Activated naive CD4-positive, alpha-beta T cell treated with anti-CD3 and anti-CD28 coated beads, Interleukin-2, amount 50 U/mL, for 16 hours (primary cell): Measurements from ENCODE around the gene MYO18B.
"Not testable (repeated sequence)": the region's sequence is repeated elsewhere in the genome, so short reads cannot be mapped to it uniquely, and the experiment has no call there.

Experiments used
- DNase-seq: peaks from one replicate; pipeline ENCODE4 v3.0.0-alpha.2; 2020

Gene MYO18B, protein sequence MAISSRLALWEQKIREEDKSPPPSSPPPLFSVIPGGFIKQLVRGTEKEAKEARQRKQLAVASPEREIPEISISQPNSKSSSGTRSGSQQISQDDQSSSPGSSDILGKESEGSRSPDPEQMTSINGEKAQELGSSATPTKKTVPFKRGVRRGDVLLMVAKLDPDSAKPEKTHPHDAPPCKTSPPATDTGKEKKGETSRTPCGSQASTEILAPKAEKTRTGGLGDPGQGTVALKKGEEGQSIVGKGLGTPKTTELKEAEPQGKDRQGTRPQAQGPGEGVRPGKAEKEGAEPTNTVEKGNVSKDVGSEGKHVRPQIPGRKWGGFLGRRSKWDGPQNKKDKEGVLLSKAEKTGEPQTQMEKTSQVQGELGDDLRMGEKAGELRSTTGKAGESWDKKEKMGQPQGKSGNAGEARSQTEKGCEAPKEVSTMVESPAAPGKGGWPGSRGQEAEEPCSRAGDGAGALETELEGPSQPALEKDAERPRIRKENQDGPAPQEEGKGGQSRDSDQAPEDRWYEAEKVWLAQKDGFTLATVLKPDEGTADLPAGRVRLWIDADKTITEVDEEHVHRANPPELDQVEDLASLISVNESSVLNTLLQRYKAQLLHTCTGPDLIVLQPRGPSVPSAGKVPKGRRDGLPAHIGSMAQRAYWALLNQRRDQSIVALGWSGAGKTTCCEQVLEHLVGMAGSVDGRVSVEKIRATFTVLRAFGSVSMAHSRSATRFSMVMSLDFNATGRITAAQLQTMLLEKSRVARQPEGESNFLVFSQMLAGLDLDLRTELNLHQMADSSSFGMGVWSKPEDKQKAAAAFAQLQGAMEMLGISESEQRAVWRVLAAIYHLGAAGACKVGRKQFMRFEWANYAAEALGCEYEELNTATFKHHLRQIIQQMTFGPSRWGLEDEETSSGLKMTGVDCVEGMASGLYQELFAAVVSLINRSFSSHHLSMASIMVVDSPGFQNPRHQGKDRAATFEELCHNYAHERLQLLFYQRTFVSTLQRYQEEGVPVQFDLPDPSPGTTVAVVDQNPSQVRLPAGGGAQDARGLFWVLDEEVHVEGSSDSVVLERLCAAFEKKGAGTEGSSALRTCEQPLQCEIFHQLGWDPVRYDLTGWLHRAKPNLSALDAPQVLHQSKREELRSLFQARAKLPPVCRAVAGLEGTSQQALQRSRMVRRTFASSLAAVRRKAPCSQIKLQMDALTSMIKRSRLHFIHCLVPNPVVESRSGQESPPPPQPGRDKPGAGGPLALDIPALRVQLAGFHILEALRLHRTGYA (N-terminal part only)

DNA sequence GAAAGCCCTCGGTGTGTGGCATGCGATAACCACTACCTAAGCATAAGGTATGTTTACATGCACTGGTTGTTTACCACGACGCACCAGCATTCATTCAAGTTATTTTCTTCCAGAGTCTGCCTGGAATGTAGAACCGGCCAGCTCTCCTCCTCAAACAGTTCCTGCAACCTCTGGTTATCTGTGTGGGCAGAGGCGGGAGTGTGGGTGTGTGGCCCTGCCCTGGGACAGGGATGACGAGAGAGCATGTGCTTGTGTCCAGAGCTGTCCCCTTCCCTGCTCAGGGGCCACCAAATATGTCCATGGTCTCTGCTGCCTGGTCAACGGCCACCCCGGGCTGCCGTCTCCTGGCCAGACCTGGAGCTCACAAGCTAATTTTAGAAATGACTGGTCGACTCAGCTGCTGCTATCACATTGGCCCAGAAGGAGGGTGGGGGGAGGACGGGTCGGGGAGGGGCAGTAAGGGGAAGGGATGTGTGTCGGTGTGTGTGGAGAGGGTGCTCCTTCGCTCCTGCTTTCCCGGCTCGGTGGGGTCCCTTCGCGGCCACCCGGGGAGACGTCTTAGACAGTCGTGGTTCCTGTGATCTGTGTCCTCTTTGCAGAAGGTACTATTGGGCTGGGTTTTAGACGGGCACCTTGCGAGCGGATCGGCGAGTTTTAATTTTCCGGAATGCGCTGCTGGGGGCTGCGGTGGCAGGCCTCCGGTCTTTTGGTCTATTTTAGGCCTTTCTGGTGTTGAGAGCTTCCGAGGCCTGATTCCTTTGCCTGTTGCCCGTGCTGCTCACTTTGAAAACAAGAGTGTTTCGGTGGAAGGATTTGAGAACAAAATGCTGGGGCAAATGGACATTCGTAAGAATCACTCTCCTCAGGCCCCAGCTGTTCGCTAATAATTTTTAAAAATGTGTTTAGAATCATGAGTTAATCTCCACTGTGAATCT is at the start of gene MYO18B:
Gene MYO18B (plus strand): TSS at position 497 of the 935 bp plus-strand sequence. CDS start 18,905 bp downstream, outside the sequence.
- no peak for DNase-seq

DNA sequence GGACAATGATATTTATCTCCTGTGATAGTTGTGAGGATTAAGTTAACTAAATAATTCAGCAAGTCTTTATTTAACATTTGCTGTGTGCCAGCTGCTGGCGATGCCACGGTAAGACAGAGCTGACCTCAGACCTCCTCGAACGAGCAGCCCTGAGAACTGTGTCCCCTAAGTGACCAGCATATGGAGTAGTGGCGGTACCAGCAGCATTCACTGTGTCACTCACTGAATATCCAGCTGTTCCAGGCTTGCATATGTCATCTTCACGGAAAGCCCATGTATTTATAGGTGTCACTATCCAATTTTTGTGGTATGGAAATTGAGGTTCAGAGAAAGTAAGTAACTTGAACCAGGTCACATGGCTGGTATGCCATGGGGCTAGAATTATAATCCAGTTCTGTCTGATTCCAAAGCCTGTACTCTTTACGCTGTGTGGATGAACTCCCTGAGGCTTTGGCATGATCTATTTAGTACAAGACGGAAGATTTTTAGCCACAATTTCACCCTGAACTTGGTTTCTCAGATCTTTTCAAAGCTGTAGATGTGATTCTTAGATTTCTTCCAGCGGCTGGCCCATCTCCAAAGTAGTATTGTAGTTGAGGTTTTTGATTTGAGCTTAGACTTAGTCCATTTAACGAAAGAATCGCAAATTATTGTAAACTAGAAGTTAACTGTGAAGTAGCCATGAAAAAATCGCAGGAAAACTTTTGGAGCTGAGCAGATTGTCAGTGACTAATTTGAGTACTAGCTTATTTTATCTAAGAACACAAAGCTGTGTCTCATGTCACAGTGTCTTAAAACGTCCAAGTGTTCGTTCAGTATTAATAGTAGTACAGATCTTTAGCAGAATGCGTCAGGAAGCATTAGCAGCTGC is 49.4 kb upstream of the MYO18B start:
- no peak for DNase-seq

DNA sequence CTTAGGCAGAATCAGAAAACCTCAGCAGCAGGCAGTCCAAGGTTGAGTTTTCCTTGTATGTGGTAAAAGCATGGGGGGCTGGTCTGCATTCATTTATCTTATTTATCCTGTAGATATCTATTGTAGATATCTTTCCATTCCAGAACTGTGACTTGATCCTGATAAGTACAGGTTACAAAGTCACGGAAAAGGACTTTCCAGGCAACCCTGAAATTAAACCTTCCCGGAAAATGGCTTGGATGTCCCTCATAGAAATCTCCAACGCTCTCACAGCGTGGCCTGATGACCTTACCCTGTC is 48.8 kb upstream of the MYO18B start:
- DNase-seq: no peak

DNA sequence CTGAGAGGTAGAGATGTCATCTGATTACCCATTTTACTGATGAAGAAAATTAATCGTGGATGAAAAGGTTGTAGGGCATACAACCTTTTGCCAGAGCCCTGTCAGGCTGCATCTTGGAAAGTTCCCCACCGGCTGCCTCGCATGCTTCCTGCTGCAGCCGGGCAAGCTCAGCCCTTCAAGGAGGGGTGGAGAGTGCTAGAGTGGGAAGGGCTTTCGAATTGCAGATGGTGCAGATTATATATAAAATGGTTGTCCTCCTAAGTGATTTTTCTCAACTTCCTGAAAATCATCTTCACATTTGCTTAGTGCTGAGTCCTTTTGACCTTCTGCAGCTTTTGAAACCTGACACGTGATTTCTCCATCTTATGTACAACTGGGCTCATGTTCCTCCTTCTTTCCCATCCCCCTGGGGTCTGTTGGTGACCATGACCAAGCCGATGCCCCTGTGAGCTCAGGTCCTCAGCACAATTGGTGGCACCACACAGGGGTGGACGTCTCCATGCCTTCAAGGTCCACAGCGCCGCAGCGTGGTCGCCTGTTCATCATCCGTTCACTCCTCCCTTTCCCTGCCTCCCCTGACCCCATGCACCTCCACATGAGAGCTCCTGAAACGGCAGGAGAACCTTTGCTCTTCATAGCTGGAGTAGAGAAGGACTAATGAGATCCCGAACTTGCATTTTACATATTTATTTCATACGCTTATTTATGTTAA is 47.6 kb upstream of the MYO18B start:
- DNase-seq: no peak

DNA sequence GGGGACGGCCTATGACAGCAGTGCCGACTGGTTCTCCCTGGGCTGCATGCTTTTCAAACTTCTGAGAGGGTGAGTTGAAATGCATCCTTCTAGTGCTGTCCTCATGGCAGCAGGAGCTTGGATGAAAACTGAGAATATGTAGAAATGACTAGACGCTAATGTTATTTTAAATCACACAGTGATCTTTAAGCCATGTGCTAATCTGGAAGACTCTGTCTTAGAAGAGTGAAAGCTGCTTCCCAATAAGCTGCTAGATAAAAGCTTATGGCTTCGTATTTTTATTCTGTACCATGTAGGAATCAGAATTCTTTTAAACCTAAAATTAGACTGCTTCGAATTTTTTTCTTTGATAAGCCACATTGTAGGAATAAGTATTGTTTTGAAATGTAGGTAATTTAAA is 46.8 kb upstream of the MYO18B start:
- no peak for DNase-seq

DNA sequence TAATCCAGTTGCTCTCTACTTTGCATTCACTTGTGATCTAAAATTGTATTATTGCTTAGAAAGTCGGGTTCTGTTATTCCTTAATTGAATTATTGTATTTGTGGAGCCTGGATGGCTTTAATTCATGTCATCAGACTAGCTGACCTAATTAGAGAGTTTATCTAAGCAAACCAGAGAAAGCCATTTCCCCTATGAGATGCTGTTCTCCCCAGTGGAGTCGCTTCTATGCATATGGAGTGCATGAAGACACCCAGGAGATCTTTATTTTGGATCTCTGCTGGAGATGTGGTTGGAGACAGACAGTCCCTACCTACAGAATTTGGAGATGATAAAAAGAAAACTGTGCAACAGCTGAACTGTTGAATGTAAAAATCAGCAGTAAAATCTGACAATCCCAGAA is 45.2 kb upstream of the MYO18B start:
- no peak for DNase-seq

DNA sequence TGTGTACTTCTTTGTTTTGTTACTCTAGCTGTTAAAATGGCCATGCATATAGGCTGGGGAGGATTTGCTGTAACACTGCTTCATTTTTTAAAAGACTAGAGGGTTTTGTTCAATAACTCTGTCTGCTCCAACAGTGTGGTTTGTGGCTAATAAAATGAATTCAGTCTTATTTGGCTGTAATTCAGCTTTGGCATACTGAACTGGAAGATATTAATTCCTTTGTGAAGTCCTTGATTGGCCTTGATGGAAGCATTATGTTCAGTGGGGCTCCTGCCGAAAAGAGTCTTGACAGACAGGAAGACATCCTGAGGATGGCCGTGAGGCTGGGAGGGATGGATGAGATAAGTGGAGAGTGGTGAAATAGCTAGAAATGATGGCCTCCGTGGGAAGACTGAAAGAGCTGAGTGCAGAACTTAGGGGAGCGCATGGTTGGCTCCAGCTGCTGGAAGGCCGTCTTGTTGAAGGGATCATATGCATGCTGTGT is 44.8 kb upstream of the MYO18B start:
- DNase-seq: no peak

DNA sequence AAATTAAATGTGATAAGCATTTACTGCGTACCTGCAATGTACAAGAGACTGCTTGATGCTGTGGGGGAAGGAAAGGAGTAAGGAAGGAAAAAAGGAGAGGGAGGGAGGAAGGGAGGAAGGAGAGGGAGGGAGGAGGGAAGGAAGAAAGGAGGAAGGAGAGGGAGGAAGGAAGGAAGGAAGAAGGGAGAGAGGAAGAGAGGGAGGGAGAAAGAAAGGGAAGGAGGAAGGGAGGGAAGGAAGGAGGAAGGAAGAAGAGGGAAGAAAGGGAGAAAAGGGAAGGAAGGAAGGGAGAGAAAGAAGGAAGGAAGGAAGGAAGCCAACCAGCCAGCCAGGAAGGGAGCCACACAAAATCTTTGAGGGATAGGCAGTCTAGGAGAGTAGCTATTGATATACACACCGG is 44.0 kb upstream of the MYO18B start:
- DNase-seq: no peak

DNA sequence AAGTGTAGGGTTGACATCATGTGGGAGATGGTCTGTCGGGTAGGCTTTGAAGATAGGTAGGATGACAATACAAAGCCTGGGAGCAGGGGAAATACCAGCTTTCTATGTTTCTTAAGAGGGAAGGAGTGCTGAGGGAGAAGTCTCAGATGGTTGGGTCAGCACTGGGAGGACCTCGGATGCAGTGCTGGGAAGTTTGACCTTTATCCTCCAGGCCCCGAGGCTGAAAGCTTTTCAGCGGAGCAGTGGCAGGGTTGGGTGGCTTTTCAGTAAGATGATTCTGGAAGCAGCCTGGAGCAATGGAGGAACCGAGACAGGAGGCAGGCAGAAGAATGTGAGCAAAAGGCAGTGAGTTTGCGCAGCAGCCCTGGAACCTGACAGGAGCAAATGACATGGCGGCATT is 43.5 kb upstream of the MYO18B start:
- DNase-seq: no peak

DNA sequence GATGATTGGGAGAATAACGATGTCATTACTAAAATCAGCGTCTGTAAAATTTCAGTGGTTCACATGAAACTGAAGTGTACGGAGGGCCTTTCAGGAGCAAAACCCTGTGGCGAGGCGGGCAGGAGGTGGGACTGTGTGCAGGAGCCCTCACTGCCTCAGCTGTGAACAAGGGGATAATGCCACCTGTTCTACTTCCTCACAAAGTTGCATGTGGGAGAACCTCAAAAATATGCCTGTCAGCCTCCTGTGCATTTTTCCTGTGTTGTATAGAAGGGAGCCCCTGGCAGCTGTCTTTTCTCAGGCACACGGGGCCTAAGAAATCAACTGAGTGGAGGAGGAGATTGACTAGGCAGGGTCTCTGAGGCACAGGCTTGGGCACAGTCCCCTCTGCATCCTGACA is 43.0 kb upstream of the MYO18B start:
- no peak for DNase-seq

DNA sequence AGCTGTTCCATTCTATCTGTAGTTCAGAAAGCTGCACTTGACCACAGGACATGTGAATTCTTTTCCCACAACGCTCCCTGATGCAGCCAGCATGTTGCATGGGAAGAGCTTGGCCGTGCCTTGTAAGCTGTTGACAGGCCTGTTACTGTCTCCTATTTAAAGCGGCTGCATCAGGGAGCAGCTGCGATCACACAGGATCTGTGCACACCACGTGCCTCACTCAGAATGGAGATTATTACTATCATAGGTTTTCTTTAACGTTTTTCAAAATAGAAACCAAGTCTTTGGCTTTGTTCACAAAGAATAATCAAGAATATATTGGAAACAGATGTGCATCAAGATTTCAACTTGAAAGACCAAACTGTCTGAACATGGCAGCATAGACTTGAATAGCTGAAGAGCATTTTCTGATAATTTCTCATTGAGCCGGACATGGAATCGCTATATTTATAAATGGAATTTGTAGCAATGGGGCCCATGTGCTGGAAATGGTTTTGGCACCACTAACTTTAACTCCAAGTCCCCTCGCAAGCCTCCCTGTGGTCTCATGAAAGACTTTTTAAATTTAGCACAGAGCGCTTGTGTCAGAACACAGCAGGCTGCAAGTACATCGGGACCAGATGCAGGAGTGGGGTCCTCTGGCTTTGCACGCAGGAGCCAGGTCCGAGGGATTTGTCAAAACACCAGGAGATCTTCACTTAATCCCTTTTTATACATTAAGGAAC is 40.8 kb upstream of the MYO18B start:
- DNase-seq: no peak

DNA sequence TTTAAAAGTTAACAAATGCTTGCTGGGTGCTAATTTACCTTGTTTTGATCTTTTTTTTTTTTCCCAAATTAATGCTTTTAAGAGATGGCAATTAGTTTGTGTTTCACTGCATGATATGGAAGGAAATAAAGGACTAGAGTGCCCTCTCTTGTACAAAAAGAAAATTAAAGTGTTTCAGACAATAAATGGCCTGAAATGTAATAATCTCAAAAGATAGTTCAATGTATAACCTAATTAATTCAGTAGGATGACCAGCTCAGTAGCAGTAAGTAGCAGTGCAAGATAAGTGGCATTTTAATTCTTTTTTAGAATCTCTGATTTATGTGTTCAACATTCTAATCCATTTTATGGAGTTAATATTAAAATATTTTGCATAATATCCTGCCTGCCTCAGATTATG is 39.9 kb upstream of the MYO18B start:
- DNase-seq: no peak

DNA sequence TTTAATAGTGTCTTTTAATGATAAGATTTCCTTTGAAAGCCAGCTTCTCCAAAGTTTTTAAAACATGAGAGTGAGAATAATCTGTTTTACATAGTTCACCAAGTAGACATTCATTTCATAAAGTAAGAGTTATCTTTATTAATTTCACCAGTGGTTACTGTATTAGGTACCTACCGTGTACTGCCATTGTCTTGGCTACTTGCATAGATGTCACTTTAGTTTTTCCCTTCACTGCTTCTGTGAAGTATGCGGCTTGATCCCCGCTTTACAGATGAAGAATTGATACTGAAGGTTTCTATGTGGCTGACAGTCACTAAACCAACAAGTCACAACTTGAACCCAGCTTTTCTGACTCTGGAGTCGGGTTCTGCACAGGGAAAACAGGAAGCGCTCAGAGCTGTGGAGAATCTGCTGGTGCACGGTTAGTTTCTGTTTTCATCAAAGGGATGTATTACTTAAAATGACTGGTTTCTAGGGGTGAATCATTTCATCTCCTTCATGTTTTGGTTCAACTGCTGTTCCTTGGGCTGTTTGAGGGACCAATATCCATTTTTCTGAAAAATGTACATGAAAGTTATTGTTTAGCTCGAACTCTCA is 39.3 kb upstream of the MYO18B start:
- no peak for DNase-seq

DNA sequence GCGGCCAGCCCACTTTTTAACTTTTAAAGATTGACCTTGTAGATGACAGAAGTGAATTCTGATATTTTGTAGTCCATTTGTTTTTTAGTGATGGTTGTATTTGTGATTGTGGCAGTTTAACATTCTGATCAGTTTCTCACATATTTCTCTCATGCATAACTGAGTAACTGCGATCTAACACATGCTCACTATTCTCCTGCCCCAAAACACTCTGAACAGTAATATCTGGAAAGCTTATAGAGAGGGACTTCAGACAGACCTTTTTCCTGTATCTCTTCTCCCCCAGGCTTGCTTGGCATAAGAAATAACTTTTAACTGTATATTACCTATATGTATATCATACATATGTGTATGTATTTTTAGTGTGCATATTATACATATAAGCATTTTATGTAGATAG is 37.3 kb upstream of the MYO18B start:
- DNase-seq: no peak

DNA sequence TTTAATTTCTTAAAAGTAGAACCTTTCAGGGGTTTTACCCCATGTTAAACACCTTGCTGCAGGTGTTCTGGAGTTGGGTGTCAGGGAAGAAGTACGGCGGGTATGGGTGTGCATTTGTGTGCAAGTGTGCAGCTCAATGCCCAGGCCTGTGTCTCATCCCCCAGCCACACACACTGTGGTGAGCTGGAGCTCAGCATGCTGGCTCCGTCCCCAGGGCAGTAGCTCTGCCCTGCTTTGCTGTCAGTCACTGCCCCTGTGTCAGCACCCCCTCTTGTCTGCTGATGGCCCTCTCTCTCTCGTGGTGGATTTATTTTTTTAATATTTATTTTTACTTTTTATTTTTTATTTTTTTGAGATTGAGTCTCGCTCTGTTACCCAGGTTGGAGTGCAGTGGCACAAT is 35.8 kb upstream of the MYO18B start:
- DNase-seq: no peak

DNA sequence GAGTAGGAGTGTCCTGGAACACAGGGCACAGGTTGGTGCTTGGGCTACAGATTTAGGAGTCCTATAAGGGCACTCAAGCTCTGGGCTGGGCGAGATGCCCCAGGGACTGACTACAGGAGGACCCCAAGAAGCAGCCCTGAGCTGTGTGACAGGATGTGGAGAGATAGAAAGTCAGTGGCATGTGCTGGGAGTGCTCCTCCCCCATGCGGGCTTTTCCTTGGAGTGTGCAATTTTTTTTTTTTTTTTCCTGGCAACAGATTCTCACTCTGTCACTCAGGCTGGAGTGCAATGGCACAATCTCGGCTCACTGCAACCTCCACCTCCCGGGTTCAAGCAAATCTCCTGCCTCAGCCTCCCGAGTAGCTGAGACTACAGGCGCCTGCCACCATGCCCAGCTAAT is 33.6 kb upstream of the MYO18B start:
- not testable (repeated sequence) for DNase-seq

DNA sequence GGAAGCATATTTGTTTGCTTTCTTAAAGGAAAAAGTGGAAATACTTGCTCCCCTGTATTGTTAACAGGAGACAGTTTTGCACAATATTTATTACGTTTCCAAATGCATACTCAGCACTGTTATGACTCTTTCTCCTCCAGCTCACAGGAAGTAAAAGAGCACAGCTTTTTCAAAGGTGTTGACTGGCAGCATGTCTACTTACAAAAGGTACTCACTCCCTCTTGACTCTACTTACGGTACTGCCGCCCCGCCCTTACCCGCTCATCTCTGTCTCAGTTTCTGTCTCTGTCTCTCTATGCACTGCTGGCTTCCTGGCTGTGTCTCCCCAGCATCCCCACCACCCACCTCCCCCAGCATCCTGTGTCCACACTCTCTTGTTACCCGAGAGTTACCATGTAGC is 32.2 kb upstream of the MYO18B start:
- no peak for DNase-seq

DNA sequence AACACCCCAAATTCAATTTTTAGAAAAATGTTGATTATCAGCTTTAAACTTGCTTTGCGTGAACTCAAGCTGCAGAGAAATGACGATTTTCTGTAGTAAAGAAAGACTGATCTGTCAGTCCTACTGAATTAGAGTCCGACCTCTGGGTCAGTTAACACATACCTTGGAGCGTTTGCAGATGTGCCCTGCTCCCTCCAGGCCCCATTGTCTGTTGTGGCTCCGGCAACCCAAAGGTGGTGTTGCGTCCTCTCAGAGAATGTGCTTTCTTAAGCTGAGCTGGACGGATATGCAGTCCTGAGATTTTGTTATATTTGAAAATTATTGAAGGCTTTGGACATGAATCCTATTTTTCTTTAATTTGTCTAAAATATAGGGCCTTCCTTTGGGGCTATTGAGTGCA is 31.5 kb upstream of the MYO18B start:
- no peak for DNase-seq

DNA sequence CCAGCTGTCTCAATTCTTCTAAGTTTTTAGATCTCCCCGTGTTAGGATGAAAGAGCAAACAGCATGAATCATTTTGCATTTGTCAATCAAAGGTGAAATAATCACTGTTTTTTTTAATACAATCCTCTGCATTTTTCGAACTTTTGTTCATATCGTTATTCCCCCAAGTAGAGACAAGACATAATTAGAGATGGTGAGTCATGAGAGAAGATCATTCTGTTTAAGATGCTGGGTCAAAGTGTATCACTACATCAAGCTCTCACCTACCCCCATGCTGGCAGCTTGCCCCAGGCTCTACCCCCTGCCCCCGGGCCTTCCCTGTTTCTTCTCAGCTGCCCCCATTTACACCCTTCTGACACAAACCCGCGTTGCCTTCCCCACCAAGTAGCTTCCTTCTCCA is 30.5 kb upstream of the MYO18B start:
- DNase-seq: no peak
